Medulla oblongata (tissue), 1 donor: ENCODE results near the gene CELF5.
"Not testable (repeated sequence)": the region's sequence is repeated elsewhere in the genome, so short reads cannot be mapped to it uniquely, and the experiment has no call there.

ENCODE experiments used
- DNase-seq: peaks from one replicate; pipeline ENCODE4 v3.0.0-alpha.2; 2015; ENCODE audit errors: extremely low spot score

The CELF5 gene

DNA sequence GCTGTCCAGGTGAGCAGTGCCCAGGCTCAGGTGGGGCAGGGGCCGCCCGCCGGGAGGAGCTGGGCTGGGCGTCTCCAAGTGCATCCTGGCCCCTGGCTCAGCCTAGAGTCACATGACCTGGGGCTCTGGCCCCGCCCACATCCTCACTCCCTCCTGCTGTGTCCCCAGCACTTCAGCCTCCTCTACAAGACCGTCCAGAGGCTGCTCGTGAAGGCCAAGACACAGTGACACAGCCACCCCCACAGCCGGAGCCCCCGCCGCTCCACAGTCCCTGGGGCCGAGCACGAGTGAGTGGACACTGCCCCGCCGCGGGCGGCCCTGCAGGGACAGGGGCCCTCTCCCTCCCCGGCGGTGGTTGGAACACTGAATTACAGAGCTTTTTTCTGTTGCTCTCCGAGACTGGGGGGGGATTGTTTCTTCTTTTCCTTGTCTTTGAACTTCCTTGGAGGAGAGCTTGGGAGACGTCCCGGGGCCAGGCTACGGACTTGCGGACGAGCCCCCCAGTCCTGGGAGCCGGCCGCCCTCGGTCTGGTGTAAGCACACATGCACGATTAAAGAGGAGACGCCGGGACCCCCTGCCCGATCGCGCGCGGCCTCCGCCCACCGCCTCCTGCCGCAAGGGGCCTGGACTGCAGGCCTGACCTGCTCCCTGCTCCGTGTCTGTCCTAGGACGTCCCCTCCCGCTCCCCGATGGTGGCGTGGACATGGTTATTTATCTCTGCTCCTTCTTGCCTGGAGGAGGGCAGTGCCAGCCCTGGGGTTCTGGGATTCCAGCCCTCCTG lies 16.8 kb upstream of the CELF5 start:
- DNase-seq: no peak

DNA sequence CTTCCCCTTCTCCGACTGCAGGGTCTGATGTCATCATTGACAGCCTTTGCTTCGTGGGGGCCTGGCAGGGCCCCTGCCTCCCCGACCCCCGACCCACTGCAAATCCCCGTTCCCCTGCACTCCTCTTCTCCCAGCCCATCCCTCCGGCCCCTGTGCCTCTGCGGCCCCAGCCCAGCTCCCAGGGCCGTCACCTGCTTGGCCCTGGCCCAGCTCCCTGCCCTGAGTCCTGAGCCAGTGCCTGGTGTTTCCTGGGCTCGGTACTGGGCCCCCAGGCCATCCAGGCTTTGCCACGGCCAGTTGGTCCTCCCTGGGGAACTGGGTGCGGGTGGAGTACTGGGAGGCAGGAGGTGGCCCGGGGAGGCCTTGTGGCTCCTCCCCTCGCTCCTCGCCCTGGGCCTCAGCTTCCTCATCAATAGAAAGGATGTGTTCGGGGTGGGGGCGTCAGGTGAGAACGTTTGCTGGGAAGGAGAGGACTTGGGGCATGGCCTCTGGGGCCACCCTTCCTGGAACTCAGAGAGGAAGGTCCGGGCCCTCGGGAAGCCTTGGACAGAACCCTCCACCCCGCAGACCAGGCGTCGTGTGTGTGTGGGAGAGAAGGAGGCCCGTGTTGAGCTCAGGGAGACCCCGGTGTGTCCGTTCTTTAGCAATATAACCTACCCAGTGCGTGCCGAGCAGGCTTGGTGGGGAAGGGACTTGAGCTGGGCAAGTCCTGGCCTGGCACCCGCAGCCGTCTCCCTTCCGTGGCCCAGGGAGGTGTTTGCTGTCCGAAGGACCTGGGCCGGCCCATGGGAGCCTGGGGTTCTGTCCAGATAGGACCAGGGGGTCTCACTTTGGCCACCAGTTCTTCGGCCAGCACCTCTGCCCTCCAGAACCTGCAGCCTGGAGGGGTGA lies 15.9 kb upstream of the CELF5 start:
- DNase-seq: no peak

- DNase-seq: no peak
These were observed 14.0 kb upstream of the CELF5 start for GRCh38 chr19:3210347-3211017.

DNA sequence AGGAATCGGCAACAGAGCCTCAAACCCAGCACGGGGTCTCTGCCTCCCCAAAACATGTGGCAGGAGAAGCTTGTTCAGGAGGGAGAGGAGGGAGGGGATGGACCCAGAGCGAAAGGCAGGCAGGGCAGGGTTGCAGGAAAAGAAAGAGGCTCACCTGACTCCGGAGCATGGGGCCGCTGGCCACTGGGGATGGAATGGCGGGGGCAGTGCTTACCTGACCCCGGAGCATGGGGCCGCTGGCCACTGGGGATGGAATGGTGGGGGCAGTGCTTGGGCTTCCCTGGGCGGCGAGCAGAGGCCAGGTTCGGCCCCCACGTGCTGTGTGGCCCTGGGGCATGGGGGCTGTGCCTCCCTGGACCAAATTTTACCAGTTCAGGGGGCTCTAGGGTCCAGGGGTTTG lies 13.3 kb upstream of the CELF5 start:
- no peak for DNase-seq

DNA sequence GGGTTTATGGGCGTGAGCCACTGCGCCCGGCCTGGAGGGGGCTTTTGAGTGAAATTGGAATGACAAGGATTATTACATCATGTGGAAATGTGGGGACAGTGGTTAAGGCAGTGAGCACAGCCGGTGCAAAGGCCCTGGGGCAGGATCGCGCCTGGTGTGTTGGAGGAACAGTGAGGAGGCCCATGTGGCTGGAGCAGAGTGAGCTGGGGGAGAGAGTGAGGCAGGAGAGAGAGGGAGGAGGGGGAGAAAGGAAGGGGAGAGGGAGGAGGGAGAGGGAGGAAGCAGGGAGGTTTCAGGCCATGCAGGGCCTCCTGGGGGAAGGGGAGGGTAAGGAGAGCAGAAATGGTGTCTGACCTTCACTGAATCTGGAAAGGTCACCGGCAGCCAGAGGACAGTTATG lies 11.3 kb upstream of the CELF5 start:
- no peak for DNase-seq

GRCh38 chr19:3216874-3217273 lies 7.6 kb upstream of the CELF5 start:
- no peak for DNase-seq

- DNase-seq: no peak
These were observed 3.9 kb upstream of the CELF5 start for GRCh38 chr19:3220576-3220975.

- DNase-seq: not testable (repeated sequence)
These were observed 2.9 kb upstream of the CELF5 start for GRCh38 chr19:3221576-3221975.

DNA sequence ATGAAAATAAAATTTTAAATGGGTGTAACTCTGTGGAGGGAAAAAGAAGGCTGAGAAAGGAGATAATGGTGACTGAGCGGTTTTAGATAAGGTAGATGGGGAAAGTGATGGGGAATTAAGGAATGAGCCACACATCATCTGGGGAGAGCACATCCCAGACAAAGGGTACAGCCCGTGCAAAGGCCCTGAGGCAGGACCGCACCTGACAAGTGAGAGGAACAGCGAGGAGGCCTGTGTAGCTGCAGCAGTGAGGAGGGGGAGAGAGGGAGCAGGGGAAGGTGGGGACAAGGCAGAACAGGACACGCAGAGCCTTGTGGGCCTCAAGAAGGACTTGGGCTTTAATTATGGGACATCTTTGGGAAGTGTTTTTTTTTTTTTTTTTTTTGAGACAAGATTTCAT lies 1.8 kb upstream of the CELF5 start:
- DNase-seq: no peak

- no peak for DNase-seq
These were observed 666 bp downstream of the CELF5 start for GRCh38 chr19:3225169-3225485.

GRCh38 chr19:3225677-3226093 lies 1.2 kb downstream of the CELF5 start:
- DNase-seq: no peak

GRCh38 chr19:3227054-3227626 lies 2.7 kb downstream of the CELF5 start:
- DNase-seq: no peak

GRCh38 chr19:3229346-3229743 lies 4.9 kb downstream of the CELF5 start:
- DNase-seq: no peak

DNA sequence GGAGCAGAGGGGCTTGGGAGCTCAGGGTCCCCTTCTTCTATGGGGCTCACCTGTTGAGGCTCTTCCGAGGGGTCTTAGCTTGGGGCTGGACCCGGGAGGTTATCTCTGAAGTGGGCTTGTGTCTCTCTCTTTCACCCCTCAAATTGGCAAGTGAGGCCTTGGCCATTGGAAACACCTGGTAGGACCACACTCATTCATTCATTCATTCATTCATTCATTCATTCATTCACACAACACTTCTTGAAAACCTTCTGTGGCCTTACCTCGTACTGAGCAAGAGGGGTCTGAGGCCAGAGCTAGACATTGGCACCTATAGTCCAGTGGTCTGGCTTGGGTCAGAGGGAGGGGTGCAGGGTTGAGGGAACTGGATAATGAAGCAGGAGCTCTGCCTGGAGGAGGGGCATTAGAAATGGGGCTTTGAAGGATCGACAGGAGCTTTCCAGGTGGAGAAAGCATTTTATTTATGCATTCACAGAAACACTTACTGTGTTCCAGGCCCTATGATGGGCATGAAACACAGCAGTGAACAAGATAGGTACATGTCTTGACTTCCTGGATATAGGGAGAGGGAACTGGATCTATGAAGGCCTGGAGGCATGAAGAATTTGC lies 5.5 kb downstream of the CELF5 start:
- DNase-seq: no peak

DNA sequence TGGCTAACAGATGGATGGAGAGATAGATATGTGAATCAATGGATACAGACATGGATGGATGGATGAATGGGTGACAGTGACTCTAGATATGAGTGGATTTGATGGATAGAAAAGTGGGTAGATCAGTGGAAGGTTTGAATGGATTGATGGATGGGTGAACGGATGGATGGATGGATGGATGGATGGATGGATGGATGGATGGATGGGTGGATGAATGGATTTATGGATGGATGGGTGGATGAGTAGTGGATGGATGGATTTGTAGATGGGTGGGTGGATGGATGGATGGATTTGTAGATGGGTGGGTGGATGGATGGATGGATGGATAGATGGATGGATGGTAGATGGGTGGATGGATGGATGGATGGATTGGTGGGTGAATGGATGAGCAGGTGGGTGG lies 6.8 kb downstream of the CELF5 start:
- no peak for DNase-seq

DNA sequence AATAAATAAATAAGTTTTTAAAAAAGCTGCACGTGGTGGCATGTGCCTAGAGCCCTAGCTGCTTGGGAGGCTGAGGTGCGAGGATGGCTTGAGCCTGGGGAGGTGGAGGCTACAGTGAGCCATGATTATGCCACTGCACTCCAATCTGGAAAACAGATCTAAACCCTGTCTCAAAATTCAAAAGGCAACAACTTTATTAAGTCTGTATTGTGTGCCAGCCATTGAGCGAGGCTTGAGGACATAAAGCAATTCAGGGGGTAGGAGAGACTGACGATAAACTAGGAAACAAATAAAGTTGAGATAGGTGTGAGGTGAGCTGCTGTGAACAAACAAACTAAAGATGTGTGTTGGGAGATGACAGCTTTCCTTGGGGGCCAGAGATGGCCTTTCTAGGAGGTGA lies 8.7 kb downstream of the CELF5 start:
- no peak for DNase-seq

- DNase-seq: no peak
These were observed 9.4 kb downstream of the CELF5 start for GRCh38 chr19:3233831-3234230.

DNA sequence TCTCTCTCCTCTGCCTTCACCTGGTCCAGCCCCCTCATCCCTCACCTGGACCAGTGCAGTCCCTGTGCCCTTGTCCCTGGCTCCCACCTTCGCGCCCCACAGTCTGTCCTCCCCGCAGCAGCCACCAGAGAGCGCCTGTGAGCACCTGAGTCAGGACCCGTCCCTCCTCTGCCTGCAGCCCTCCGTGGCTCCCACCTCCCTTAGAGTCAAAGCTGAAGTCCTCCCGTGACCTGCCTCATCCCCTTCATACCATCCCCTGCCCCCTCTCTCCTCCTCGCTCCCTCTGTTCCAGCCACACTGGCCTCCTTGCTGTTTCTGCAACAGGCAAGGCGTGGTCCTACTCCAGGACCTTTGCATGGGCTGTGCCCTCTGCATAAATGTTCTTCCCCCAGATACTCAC lies 10.3 kb downstream of the CELF5 start:
- DNase-seq: no peak

DNA sequence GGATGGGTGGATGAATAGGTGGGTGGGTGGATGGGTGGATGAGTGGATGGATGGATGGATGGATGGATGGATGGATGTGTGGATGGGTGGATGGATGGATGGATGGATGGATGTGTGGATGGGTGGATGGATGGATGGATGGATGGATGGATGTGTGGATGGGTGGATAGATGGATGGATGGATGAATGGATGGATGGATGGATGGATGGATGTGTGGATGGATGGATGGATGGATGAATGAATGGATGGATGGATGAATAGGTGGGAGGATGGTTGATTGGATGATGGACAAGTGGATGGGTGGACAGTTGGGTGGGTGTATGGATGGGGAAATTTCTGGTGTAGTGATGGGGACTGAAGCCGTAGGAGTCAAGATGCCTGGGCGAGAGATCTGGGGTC lies 11.1 kb downstream of the CELF5 start:
- DNase-seq: not testable (repeated sequence)

GRCh38 chr19:3236272-3236671 lies 11.8 kb downstream of the CELF5 start:
- no peak for DNase-seq

GRCh38 chr19:3238066-3238561 lies 13.7 kb downstream of the CELF5 start:
- DNase-seq: no peak

GRCh38 chr19:3239367-3239766 lies 14.9 kb downstream of the CELF5 start:
- DNase-seq: no peak
